Measurements from ENCODE around the gene PVRIG. TPM values are rescaled to one million over a fixed set of nuclear protein-coding genes. Genes with fewer than 3 reads are reported as not detected.

PVRIG gene
- 2.6 TPM in 1 of 2 replicates, not detected in the other for total RNA-seq

DNA sequence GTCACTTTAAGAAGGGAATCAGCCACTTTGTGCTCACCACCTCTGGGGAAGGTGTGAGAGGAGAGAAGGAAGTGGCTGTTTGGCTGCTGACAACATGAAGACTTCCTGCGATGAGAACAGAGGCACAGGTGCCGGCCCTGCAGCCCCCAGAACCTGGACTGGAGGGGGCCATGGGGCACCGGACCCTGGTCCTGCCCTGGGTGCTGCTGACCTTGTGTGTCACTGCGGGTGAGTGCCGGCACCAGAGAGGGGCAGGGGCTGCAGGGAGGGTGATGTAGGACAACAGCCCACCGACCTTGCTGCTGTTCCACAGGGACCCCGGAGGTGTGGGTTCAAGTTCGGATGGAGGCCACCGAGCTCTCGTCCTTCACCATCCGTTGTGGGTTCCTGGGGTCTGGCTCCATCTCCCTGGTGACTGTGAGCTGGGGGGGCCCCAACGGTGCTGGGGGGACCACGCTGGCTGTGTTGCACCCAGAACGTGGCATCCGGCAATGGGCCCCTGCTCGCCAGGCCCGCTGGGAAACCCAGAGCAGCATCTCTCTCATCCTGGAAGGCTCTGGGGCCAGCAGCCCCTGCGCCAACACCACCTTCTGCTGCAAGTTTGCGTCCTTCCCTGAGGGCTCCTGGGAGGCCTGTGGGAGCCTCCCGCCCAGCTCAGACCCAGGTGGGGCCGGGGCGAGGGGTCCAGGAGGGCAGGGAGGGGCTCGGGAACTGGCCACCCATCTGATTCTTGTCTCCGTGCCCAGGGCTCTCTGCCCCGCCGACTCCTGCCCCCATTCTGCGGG lies at the start of gene PVRIG:
Gene PVRIG (plus strand): TSS at position 149 of the 785 bp plus-strand sequence. CDS start 22 bp downstream, at position 171.

DNA sequence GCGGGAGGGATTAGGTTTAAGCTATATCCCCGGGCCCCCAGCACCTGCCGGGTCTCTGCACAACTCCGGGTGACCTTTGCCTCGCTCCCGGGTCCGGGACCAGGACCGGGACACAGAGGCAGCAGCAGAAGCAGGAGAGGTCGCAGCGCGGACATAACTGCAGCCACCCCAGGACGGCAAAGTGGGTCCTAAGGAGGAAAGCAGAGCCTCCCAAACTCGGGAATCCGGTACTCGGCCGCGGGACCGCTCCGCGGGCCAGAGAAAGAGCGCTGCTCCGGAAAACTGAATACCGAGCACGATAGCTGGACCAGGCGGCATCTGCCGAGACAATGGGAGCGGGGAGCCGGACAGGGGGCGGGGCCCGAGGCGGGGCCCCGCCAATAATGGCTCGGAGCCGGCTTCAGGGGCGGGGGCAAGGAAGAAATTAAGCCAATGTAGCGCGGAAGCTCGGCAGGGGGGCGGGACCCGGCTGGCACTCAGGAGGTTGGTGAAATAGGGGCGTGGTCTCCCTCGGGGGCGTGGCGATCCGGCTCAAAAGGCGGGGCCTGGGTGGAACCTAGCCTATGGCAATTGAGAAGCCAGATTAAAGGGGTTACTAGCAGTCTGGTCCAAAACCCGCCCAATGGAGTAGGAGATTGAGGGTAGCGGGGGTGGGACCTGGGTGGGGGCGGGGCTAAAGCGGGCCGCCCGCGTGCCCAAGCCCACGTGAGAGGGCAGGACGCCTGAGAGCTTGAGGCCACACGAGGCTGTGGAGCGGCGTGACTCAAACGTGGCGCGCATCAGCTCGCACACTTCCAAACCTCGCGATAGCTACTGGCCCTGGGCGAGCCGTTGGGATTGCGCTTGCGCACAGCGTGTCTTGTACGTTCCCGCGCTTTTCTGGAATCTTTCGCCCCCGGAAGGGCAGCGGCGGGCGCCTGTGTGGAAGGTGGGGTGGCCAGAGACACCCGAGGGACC lies 42.4 kb upstream of the PVRIG start, which contains the start of the genes GPC2 and STAG3:
Gene GPC2 (minus strand): TSS at position 337 of the 957 bp plus-strand sequence. CDS start 182 bp downstream, at position 155.
Gene STAG3 (plus strand): TSS at position 874 of the 957 bp plus-strand sequence. CDS start 2,639 bp downstream, outside the sequence.

Other genes with a start within 250 kb of the PVRIG start
- gene AZGP1, start 243.9 kb upstream of the PVRIG start, total RNA-seq = not detected in 2 replicates
- gene ZKSCAN1, start 204.4 kb upstream of the PVRIG start, total RNA-seq = 28.8 and 38.8 TPM in 2 replicates
- 8.0 and 8.2 TPM in 2 replicates for gene ZSCAN21, start 170.2 kb upstream of the PVRIG start, total RNA-seq
- 26.3 and 33.3 TPM in 2 replicates for gene ZNF3, start 138.2 kb upstream of the PVRIG start, total RNA-seq
- gene COPS6, start 131.0 kb upstream of the PVRIG start, total RNA-seq = 44.3 and 54.3 TPM in 2 replicates
- gene MCM7, start 118.6 kb upstream of the PVRIG start, total RNA-seq = 27.5 and 34.8 TPM in 2 replicates
- 14.3 and 15.6 TPM in 2 replicates for gene AP4M1, start 118.3 kb upstream of the PVRIG start, total RNA-seq
- gene TAF6, start 100.6 kb upstream of the PVRIG start, total RNA-seq = 18.5 and 20.0 TPM in 2 replicates
- gene CNPY4, start 100.3 kb upstream of the PVRIG start, total RNA-seq = 29.8 and 33.4 TPM in 2 replicates
- gene MBLAC1, start 93.0 kb upstream of the PVRIG start, total RNA-seq = 1.8 and 2.8 TPM in 2 replicates
- 105 and 108 TPM in 2 replicates for gene LAMTOR4, start 71.0 kb upstream of the PVRIG start, total RNA-seq
- 4.3 and 5.6 TPM in 2 replicates for gene TRAPPC14, start 61.2 kb upstream of the PVRIG start, total RNA-seq
- 0.09 TPM in 1 of 2 replicates, not detected in the other for gene GAL3ST4, start 51.3 kb upstream of the PVRIG start, total RNA-seq
- gene GPC2, start 42.6 kb upstream of the PVRIG start, total RNA-seq = 1.3 and 3.5 TPM in 2 replicates
- 0.33 and 0.60 TPM in 2 replicates for gene STAG3, start 42.0 kb upstream of the PVRIG start, total RNA-seq
- not detected in 2 replicates for gene SPDYE3, start 87.8 kb downstream of the PVRIG start, total RNA-seq
- 9.4 and 14.3 TPM in 2 replicates for gene PILRB, start 138.2 kb downstream of the PVRIG start, total RNA-seq
- gene PILRA, start 153.5 kb downstream of the PVRIG start, total RNA-seq = 0.17 and 0.22 TPM in 2 replicates
- 1.1 and 1.2 TPM in 2 replicates for gene ZCWPW1, start 208.8 kb downstream of the PVRIG start, total RNA-seq
- gene MEPCE, start 209.9 kb downstream of the PVRIG start, total RNA-seq = 39.4 and 41.5 TPM in 2 replicates
- 10.5 and 12.4 TPM in 2 replicates for gene PPP1R35, start 216.5 kb downstream of the PVRIG start, total RNA-seq
- gene SPACDR, start 244.3 kb downstream of the PVRIG start, total RNA-seq = 0.09 and 0.22 TPM in 2 replicates